Fibroblast of gingiva (primary cell): ENCODE data around the gene SCN10A.

Source experiments
- DNase-seq: peaks from one replicate; pipeline ENCODE4 v3.0.0-alpha.2; 2011; ENCODE audit warnings: low read depth

Gene SCN10A

GRCh38 chr3:38816026-38816425 lies at the start of gene SCN10A:
SCN10A (minus strand) TSS chr3:38816217; CDS start chr3:38794010, 22,207 bp downstream.
- DNase-seq: no peak

DNA sequence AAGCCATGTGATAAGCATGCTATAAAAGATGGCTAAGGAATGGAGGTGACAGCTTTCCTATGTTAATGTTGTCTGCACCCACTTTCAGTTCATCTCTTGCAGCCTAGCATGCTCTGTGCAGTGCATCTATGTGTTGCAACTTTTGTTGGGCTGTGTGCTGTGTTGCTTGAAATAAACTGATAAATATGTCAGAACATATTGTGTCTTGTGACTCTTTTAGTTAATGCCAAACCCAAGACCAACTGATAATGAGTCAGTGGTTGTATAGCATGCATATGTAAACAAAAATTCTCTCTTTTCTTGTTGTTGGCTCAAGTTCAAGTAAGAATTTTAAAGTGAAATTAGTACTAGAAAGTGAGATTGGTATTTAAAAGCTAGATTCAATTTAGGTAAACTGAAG lies 37.0 kb upstream of the SCN10A start:
- no peak for DNase-seq

DNA sequence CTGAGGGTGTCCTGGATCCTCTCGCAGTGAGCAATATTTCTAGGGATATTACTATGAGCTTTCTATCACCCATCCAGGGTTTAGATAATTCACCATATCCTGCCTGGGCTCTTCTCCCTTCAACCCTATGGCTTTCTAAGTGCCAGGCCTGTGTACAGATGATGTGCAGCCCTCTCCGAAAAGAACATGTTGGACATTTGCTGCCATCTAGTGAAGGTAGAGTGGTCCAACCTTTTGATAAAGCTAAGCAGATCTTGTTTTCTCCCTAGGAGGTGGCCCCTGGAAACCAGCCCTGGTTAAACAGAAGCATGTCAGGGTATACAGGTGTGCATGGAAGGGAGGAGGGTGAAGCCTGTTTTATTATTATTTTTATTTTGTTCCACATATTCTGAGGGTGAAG lies 27.9 kb upstream of the SCN10A start:
- peak; percentile 45 for DNase-seq

DNA sequence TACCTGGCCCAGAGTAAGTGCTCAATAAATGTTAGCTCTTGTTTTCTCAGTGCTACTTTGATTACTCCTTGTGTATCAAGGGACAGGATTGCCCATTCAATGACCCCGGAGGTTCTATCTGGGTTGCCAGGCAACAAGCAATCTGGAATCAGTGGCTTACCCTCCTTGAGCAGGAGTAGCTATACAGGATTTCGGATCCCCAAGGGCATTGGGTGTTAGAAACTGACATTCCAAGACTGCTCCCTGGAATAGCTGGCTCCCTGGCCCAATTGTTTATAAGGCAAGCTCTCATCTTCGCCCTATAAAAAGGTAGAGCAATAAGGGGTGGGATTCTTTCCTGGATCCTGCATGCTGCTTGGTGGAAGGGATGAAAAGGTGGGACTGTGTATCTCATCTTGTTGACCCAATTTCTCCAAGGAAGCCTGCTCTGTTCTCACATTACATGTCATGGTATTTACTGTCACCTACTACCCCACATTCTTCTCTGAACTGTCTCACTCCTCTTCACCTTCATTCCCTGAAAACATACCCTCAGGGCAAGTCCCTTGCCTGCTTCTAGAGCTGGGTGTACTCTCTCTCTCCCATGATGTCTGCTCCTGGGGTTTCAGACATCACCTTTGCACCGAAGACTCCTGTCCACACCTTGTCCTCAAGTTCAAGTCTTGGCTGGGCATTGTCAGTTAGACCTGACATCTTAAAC lies 26.4 kb upstream of the SCN10A start:
- DNase-seq: no peak

- no peak for DNase-seq
Observed at GRCh38 chr3:38840987-38841386, 25.0 kb upstream of the SCN10A start.

- no peak for DNase-seq
Observed at GRCh38 chr3:38837358-38837757, 21.3 kb upstream of the SCN10A start.

DNA sequence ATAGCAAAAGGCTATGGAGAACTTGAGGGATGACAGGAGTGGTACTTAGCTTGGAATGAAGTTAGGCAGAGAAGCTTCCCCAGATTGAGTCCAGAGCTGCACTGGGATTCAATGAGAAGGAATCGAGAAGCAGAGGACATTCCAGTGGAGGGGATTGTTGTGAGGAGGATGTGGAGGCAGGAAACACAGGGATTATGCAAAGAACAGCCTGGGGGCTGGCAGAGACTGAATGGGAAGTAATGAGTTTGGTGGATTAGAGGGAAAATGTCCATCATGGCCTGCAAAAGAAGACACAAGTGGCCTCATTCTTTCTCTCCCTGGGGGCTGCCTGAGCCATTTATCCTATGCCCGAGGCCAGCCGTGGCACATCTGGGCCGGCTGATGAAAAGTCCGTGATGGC lies 20.5 kb upstream of the SCN10A start:
- no peak for DNase-seq

DNA sequence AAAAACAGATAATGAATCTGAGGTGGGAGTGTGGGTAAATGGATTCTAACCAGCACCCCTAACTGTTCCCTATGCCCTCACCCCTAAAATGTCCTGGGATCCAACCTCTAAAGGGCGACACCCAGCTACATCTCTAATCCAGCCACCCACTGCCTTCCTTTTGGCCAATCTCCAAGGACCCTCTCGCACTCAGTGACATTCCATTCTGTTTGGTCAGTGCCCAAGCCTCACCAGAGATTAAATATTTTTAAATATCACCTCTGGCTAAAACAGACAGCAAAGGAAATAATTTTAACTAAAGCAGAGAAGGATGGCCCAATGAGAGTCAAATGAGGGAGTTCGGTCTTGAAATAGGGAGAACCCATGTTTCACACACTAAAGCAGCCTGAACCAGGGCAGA lies 19.9 kb upstream of the SCN10A start:
- no peak for DNase-seq

DNA sequence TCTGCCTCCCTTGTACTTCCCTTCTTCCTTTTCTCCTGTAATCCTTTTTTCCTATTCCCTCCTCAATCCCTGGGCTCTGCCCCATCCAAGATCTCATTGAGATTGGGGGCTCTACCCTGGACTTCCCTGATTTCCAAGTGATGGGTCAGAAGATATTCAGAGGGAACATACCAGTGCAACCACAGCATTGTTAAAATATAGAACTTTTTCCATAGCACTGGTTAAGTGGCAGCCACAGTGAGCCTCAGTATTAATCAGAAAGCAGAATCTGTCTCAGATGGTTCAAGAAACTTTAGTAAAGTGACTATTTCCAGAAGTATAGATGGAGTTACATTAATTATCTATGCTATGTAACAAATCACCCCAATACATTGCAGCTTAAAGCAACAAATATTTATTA lies 18.7 kb upstream of the SCN10A start:
- DNase-seq: no peak

GRCh38 chr3:38834110-38834509 lies 18.1 kb upstream of the SCN10A start:
- peak; percentile 64 for DNase-seq

- DNase-seq: peak; percentile 64
Observed at GRCh38 chr3:38829404-38829803, 13.4 kb upstream of the SCN10A start.

DNA sequence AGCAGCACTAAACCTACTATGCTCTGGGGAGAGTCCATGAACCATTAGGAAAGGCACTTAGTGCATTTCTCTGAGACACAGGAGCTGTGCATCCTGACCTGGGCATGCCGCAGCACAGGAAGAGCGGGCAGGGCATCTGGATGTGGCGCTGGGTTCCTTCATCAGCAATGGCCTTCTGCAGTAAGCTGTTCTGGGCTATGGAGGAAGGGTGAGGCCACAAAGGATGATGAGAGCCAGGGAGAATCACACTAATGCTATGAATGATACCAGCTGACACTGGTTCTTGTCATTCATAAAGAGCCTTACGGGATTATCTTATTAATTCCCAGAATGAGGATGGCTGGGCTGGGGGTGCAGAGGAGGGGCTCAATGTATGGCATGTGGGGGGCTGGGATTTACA lies 12.7 kb upstream of the SCN10A start:
- no peak for DNase-seq

- no peak for DNase-seq
Observed at GRCh38 chr3:38827791-38828190, 11.8 kb upstream of the SCN10A start.

- DNase-seq: no peak
Observed at GRCh38 chr3:38826001-38826400, 10.0 kb upstream of the SCN10A start.

DNA sequence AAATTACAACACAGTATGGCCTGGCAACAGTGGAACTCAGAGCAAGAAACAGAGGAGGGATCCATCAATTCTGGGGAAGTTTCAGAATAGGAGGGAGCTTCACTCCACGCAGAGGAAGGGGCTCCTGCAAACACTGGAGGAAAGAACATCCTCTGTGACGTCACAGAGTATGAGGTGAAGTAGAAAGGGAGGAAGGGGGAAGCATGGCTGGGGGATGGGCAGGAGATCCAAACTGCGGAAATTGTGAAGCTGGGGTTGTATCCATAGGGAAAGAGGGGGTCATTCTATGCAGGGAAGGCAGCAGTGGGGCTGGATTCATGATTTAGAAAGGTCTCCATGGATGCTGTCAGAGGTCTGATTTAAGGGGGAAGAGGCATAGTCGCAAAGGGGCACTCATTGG lies 8.3 kb upstream of the SCN10A start:
- DNase-seq: no peak

DNA sequence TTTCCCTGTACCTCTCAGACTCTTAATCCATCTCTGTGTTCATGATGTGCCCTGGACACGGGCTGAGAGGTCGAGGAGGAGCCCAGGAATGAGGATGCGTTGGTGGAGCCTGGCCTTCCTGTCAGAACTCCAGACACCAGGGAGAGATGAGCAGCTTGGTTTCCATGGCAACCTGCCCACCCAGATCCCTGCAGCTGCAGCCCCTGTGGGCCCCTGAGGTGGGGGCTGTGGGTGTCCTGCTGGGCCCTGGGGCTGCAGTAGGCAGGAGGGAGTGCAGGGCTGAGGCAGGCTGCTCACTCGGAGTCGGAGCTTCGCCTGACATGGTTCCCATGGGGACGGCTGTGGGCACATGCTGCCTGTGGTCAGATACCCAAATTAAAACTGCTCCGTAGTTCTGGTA lies 7.7 kb upstream of the SCN10A start:
- DNase-seq: no peak

DNA sequence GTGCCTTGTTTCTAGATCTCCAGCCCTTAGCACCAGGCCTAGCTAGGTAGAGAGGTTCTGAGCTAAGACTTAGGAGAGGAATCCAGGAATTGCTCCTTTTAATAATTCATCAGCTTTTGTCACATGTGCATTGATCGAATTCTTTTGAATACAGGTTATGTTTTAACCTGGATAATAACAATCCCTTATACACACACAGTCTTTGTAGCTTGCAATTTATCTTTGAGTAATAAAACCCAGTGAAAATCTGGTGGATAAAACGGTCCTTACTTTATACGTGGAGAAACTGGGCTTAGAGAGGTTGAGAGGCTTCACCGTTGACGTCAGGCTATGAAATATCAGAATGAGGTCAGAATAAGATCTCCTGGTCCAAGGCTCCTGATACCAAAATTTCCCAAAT lies 7.2 kb upstream of the SCN10A start:
- no peak for DNase-seq

- no peak for DNase-seq
Observed at GRCh38 chr3:38811822-38812221, 4.2 kb downstream of the SCN10A start.

- peak; percentile 36 for DNase-seq
Observed at GRCh38 chr3:38805765-38806386, 10.1 kb downstream of the SCN10A start.

DNA sequence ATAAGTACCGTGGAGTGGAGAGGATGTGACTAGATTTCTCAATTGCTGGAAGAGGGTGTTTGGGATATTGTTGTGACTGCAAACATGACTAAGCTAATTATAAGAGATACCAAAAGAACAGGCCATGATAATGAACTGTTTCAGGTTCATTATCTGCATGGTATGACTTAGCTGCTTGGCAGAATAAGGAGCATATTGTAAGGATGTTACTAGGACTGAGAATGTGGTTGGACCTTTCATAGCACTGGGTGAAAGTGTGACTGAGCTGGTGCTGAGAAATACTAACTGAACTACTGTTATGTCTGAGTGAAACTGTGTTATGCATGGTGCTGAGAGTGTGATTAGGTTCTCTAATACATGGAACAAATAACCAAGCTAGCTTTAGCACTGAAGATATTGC lies 11.0 kb downstream of the SCN10A start:
- no peak for DNase-seq

GRCh38 chr3:38800511-38800910 lies 15.5 kb downstream of the SCN10A start:
- DNase-seq: no peak

GRCh38 chr3:38793721-38794120 lies 22.3 kb downstream of the SCN10A start:
- no peak for DNase-seq

DNA sequence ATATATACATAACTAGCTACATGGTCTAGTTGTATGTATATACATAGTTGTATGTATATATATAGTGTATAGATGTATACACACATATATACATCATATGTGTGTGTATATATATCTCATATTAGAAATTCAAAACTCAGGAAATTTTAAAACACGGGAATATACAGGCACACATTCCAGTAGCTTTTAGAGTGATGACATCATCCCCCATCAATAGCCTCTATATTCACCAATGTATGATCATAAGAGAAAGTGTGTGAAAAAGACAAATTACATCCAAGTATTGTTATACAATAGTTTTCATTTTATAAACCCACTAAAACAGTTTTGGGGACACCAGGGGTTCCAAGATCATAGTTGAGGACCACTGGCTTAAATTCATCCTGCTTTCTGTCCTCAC lies 23.0 kb downstream of the SCN10A start:
- DNase-seq: no peak

- DNase-seq: no peak
Observed at GRCh38 chr3:38782148-38782547, 33.9 kb downstream of the SCN10A start.
